ENCODE data around the gene CAPN8.

The CAPN8 gene

GRCh38 chr1:223558512-223558911 lies 107.0 kb downstream of the CAPN8 start:
- Mint-ChIP-seq H3K4me3 (no peak overlapping the region), H3K4me1 (ENCODE audit: low read depth in 2 of 2) (no peaks in the 10 kb centered on the region), H3K9me3 (no peaks in the 10 kb centered on the region), H3K27me3 (peaks cover 4% of the 10 kb centered on the region in 2 donors), H3K27ac (no peak overlapping the region), H3K36me3 (ENCODE audit: insufficient read depth) (no peaks in the 10 kb centered on the region)
- DNase-seq, result no peak
- no peak for ATAC-seq (replicated peaks)

- H3K4me1 Mint-ChIP-seq (ENCODE audit: low read depth in 2 of 2), result no peaks in the 10 kb centered on the region
- H3K36me3 Mint-ChIP-seq (ENCODE audit: insufficient read depth), result no peaks in the 10 kb centered on the region
- H3K9me3 Mint-ChIP-seq, result no peaks in the 10 kb centered on the region
- H3K4me3 Mint-ChIP-seq, result no peak overlapping the region
- ATAC-seq (replicated peaks), result no peak
- H3K27ac Mint-ChIP-seq, result no peak overlapping the region
- H3K27me3 Mint-ChIP-seq, result peaks cover 6 to 11% of the 10 kb centered on the region in 2 donors
- no peak for DNase-seq
Measured at GRCh38 chr1:223557130-223557475, 108.4 kb downstream of the CAPN8 start.

GRCh38 chr1:223556414-223557129 lies 108.9 kb downstream of the CAPN8 start:
- Mint-ChIP-seq H3K4me1 (ENCODE audit: low read depth in 2 of 2) (no peaks in the 10 kb centered on the region), H3K4me3 (no peak overlapping the region), H3K27me3 (peaks cover 6 to 11% of the 10 kb centered on the region in 2 donors), H3K9me3 (no peaks in the 10 kb centered on the region), H3K36me3 (ENCODE audit: insufficient read depth) (no peaks in the 10 kb centered on the region), H3K27ac (no peak overlapping the region)
- no peak for ATAC-seq (replicated peaks)
- DNase-seq, result no peak

GRCh38 chr1:223553957-223554356 lies 111.5 kb downstream of the CAPN8 start:
- no peak overlapping the region for H3K27ac Mint-ChIP-seq
- ATAC-seq (replicated peaks), result no peak
- H3K9me3 Mint-ChIP-seq, result peaks cover 0 to under 1% of the 10 kb centered on the region in 2 donors
- H3K4me1 Mint-ChIP-seq (ENCODE audit: low read depth in 2 of 2), result peaks cover 0 to 3% of the 10 kb centered on the region in 2 donors
- H3K36me3 Mint-ChIP-seq (ENCODE audit: insufficient read depth), result no peaks in the 10 kb centered on the region
- H3K4me3 Mint-ChIP-seq, result no peak overlapping the region
- peaks cover 18 to 33% of the 10 kb centered on the region in 2 donors for H3K27me3 Mint-ChIP-seq
- DNase-seq, result no peak

- no peak for DNase-seq
- no peak overlapping the region for H3K27ac Mint-ChIP-seq
- H3K4me1 Mint-ChIP-seq (ENCODE audit: low read depth in 2 of 2), result peaks cover 0 to 3% of the 10 kb centered on the region in 2 donors
- H3K36me3 Mint-ChIP-seq (ENCODE audit: insufficient read depth), result no peaks in the 10 kb centered on the region
- peaks cover 8 to 9% of the 10 kb centered on the region in 2 donors for H3K9me3 Mint-ChIP-seq
- H3K4me3 Mint-ChIP-seq, result no peak overlapping the region
- ATAC-seq (replicated peaks), result no peak
- H3K27me3 Mint-ChIP-seq, result peaks cover 30 to 48% of the 10 kb centered on the region in 2 donors
Measured at GRCh38 chr1:223551610-223552009, 113.9 kb downstream of the CAPN8 start.

GRCh38 chr1:223549740-223550139 lies 115.8 kb downstream of the CAPN8 start:
- no peak overlapping the region for H3K4me3 Mint-ChIP-seq
- H3K36me3 Mint-ChIP-seq (ENCODE audit: insufficient read depth), result no peaks in the 10 kb centered on the region

GRCh38 chr1:223547316-223548114 lies 118.0 kb downstream of the CAPN8 start:
- H3K4me3 Mint-ChIP-seq, result no peak overlapping the region
- no peak for DNase-seq
- H3K36me3 Mint-ChIP-seq (ENCODE audit: insufficient read depth), result no peaks in the 10 kb centered on the region
- H3K27me3 Mint-ChIP-seq, result peaks cover 23 to 37% of the 10 kb centered on the region in 2 donors
- H3K4me1 Mint-ChIP-seq (ENCODE audit: low read depth in 2 of 2), result peaks cover 0 to 3% of the 10 kb centered on the region in 2 donors
- ATAC-seq (replicated peaks), result no peak
- peaks cover 8 to 9% of the 10 kb centered on the region in 2 donors for H3K9me3 Mint-ChIP-seq
- no peak overlapping the region for H3K27ac Mint-ChIP-seq

More at GRCh38 chr1:223549740-223550139, 115.8 kb downstream of the CAPN8 start:
- Mint-ChIP-seq H3K27ac (no peak overlapping the region), H3K4me1 (ENCODE audit: low read depth in 2 of 2) (peaks cover 0 to 3% of the 10 kb centered on the region in 2 donors), H3K27me3 (peaks cover 30 to 48% of the 10 kb centered on the region in 2 donors), H3K9me3 (peaks cover 8 to 9% of the 10 kb centered on the region in 2 donors)
- DNase-seq, result no peak
- ATAC-seq (replicated peaks), result no peak

- H3K27me3 Mint-ChIP-seq, result peaks cover 32 to 42% of the 10 kb centered on the region in 2 donors
- ATAC-seq (replicated peaks) (no peak), DNase-seq (no peak)
- no peak overlapping the region for H3K27ac Mint-ChIP-seq
- no peaks in the 10 kb centered on the region for H3K36me3 Mint-ChIP-seq (ENCODE audit: insufficient read depth)
- H3K4me1 Mint-ChIP-seq (ENCODE audit: low read depth in 2 of 2), result no peaks in the 10 kb centered on the region
- no peak overlapping the region for H3K4me3 Mint-ChIP-seq
- H3K9me3 Mint-ChIP-seq, result peaks cover 8 to 9% of the 10 kb centered on the region in 2 donors
Measured at GRCh38 chr1:223545343-223545742, 120.2 kb downstream of the CAPN8 start.

GRCh38 chr1:223543560-223543959 lies 121.9 kb downstream of the CAPN8 start:
- Mint-ChIP-seq H3K27me3 (peaks cover 25 to 29% of the 10 kb centered on the region in 2 donors), H3K36me3 (ENCODE audit: insufficient read depth) (no peaks in the 10 kb centered on the region), H3K9me3 (peaks cover 4 to 6% of the 10 kb centered on the region in 2 donors), H3K27ac (no peak overlapping the region), H3K4me1 (ENCODE audit: low read depth in 2 of 2) (no peaks in the 10 kb centered on the region), H3K4me3 (no peak overlapping the region)
- no peak for ATAC-seq (replicated peaks)
- DNase-seq, result no peak

GRCh38 chr1:223542831-223543230 lies 122.7 kb downstream of the CAPN8 start:
- Mint-ChIP-seq H3K27ac (no peak overlapping the region), H3K27me3 (peaks cover 25 to 29% of the 10 kb centered on the region in 2 donors), H3K9me3 (no peaks in the 10 kb centered on the region), H3K36me3 (ENCODE audit: insufficient read depth) (no peaks in the 10 kb centered on the region), H3K4me1 (ENCODE audit: low read depth in 2 of 2) (no peaks in the 10 kb centered on the region), H3K4me3 (no peak overlapping the region)
- DNase-seq (no peak), ATAC-seq (replicated peaks) (no peak)

- no peak for DNase-seq
- H3K4me1 Mint-ChIP-seq (ENCODE audit: low read depth in 2 of 2), result no peaks in the 10 kb centered on the region
- H3K4me3 Mint-ChIP-seq, result no peak overlapping the region
- ATAC-seq (replicated peaks), result no peak
- no peaks in the 10 kb centered on the region for H3K9me3 Mint-ChIP-seq
- H3K27me3 Mint-ChIP-seq, result peaks cover 37% of the 10 kb centered on the region in 2 donors
- no peak overlapping the region for H3K27ac Mint-ChIP-seq
- no peaks in the 10 kb centered on the region for H3K36me3 Mint-ChIP-seq (ENCODE audit: insufficient read depth)
Measured at GRCh38 chr1:223540485-223541106, 124.9 kb downstream of the CAPN8 start.

- H3K36me3 Mint-ChIP-seq (ENCODE audit: insufficient read depth), result no peaks in the 10 kb centered on the region
- H3K9me3 Mint-ChIP-seq, result no peaks in the 10 kb centered on the region
- no peaks in the 10 kb centered on the region for H3K4me1 Mint-ChIP-seq (ENCODE audit: low read depth in 2 of 2)
- DNase-seq, result no peak
- peaks cover 45% of the 10 kb centered on the region in 2 donors for H3K27me3 Mint-ChIP-seq
- ATAC-seq (replicated peaks), result no peak
- H3K4me3 Mint-ChIP-seq, result no peak overlapping the region
- no peak overlapping the region for H3K27ac Mint-ChIP-seq
Measured at GRCh38 chr1:223539750-223540149, 125.8 kb downstream of the CAPN8 start.

- H3K4me1 Mint-ChIP-seq (ENCODE audit: low read depth in 2 of 2), result no peaks in the 10 kb centered on the region
- H3K27me3 Mint-ChIP-seq, result peaks cover 45 to 47% of the 10 kb centered on the region in 2 donors
- ATAC-seq (replicated peaks), result no peak
- no peak overlapping the region for H3K27ac Mint-ChIP-seq
- no peak for DNase-seq
- no peak overlapping the region for H3K4me3 Mint-ChIP-seq
- H3K36me3 Mint-ChIP-seq (ENCODE audit: insufficient read depth), result no peaks in the 10 kb centered on the region
- H3K9me3 Mint-ChIP-seq, result no peaks in the 10 kb centered on the region
Measured at GRCh38 chr1:223538981-223539380, 126.5 kb downstream of the CAPN8 start.

Data from effector memory CD8-positive, alpha-beta T cell (primary cell).